PC-9 (cell line): ENCODE results near the gene PCDH12. TPM values are rescaled to one million over a fixed set of nuclear protein-coding genes. Genes with fewer than 3 reads are reported as not detected.

Experiments
- BruUV-seq: library from RNA; stranded (reverse); fragments of 400-500 nt; replicated peaks from 2 replicates; lab custom pipeline; 2021; lab: Mats Ljungman, UMichigan
- CTCF ChIA-PET: fragments of 300-600 bp; sonication (Branson Sonifier 250); formaldehyde crosslinking; loops from one replicate; lab custom pipeline; 2022; ENCODE audit warnings: antibody characterized with exemption; lab: Charles Lee
- POLR2A ChIA-PET: fragments of 300-600 bp; sonication (Branson Sonifier 250); formaldehyde crosslinking; loops from one replicate; lab custom pipeline; 2022; ENCODE audit warnings: antibody characterized with exemption; ENCODE audit not compliant: unreplicated experiment; lab: Charles Lee
- DNase-seq, 2 experiments: peaks; one replicate each; pipeline versions ENCODE4 v3.0.0 to v3.0.0-alpha.2; 2015 to 2022; ENCODE audit warnings: mixed read lengths in 1 of 2
- H2AFZ ChIP-seq: fragments of 200-600 bp; sonication (generic); 2 replicates; pipeline ENCODE4 v1.8.1; 2017; ENCODE audit warnings: antibody characterized with exemption
- H3F3A ChIP-seq: fragments of 200-600 bp; sonication (generic); 2 replicates; pipeline ENCODE4 v1.8.1; 2017; ENCODE audit warnings: antibody characterized with exemption, mild to moderate bottlenecking, low read depth; ENCODE audit not compliant: insufficient read depth
- H3K27ac ChIP-seq: fragments of 200-600 bp; sonication (generic); 2 replicates; pipeline ENCODE4 v1.6.1; 2016; ENCODE audit warnings: mixed run types
- H3K27me3 ChIP-seq: fragments of 200-600 bp; sonication (generic); 2 replicates; pipeline ENCODE4 v1.6.1; 2016; ENCODE audit warnings: low read depth, mixed run types; ENCODE audit not compliant: insufficient read depth
- H3K36me3 ChIP-seq: fragments of 200-600 bp; sonication (generic); 2 replicates; pipeline ENCODE4 v1.6.1; 2016; ENCODE audit warnings: low read depth, mixed run types
- H3K4me1 ChIP-seq: fragments of 200-600 bp; sonication (generic); replicated peaks from 2 replicates; pipeline ENCODE4 v1.6.1; 2016; ENCODE audit warnings: mixed run types; ENCODE audit not compliant: insufficient read depth
- H3K4me2 ChIP-seq: fragments of 200-600 bp; sonication (generic); 2 replicates; pipeline ENCODE4 v1.6.1; 2017; ENCODE audit warnings: mixed run types
- H3K4me3 ChIP-seq: fragments of 200-600 bp; sonication (generic); 2 replicates; pipeline ENCODE4 v1.6.1; 2016; ENCODE audit warnings: mixed run types
- H3K79me2 ChIP-seq: fragments of 200-600 bp; sonication (generic); 2 replicates; pipeline ENCODE4 v1.6.1; 2017; ENCODE audit warnings: low read depth, mixed run types
- H3K9me2 ChIP-seq: fragments of 200-600 bp; sonication (generic); 2 replicates; pipeline ENCODE4 v1.8.1; 2017; ENCODE audit warnings: mild to moderate bottlenecking; ENCODE audit not compliant: insufficient read depth
- H3K9me3 ChIP-seq: fragments of 200-600 bp; sonication (generic); 2 replicates; pipeline ENCODE4 v1.8.1; 2016; ENCODE audit warnings: low read depth; ENCODE audit not compliant: insufficient read depth
- H4K20me1 ChIP-seq: fragments of 200-600 bp; sonication (generic); 2 replicates; pipeline ENCODE4 v1.8.1; 2017; ENCODE audit not compliant: insufficient read depth
- EZH2 ChIP-seq: fragments of 200-600 bp; sonication (generic); IDR thresholded peaks from 2 replicates; pipeline ENCODE4 v1.8.0; 2017; ENCODE audit warnings: antibody characterized with exemption, low read depth
- intact Hi-C: fragments of 100-400 bp; cut with micrococcal nuclease; formaldehyde crosslinking; loops from one replicate; pipeline ENCODE4 v1.10.0; 2022; ENCODE audit not compliant: unreplicated experiment
- total RNA-seq: library from RNA; stranded (reverse); gene quantifications from 2 replicates; pipeline ENCODE4 v1.2.3, GENCODE V29; 2021
- TF ChIP-seq, protein P1 (sequence below): fragments of 200-600 bp; sonication (generic); conservative IDR thresholded peaks from 2 replicates; pipeline ENCODE4 v1.6.1; 2017; ENCODE audit warnings: mixed run types, antibody characterized with exemption, mild to moderate bottlenecking, moderate library complexity

The PCDH12 gene
- total RNA-seq, 1 experiment from 2014 or later: not detected

DNA sequence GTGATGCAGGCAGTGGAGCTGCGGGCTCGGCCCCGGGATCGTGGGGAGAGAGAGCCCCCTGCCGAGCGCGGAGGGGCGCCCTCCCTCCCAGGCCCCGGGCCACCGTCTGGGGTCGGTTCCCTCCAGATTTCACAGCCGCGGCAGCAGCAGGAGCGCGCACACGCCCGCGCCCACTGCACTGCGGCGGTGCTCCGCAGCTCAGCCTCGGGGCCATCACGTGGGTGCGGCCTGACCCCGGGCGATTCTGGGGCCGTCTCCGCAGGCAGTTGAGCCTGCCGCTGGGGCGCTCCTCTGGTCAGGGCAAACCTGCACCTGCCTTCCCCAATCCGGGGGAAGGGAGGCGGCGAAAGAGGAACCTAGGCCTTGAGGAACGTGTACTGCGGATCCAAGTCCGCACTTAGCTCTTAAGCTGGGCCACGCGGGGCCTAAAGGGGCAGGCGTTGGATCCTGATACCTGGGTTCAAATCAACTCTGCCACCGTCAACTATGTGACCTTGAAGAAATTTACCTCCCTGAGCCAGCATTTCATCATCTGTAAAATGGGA lies 43.7 kb downstream of the PCDH12 start:
- POLR2A ChIA-PET: no interaction called here
- H3K4me2 ChIP-seq: no peak overlapping the region
- no peaks in the 10 kb centered on the region for H4K20me1 ChIP-seq
- BruUV-seq: no TSS peak
- H3K4me1 ChIP-seq: 0 out of 2 replicates have a peak, but pooled peaks cover 8% of the 10 kb centered on the region
- 0 out of 2 replicates have a peak, but pooled peaks cover 5% of the 10 kb centered on the region for H3F3A ChIP-seq
- no peak overlapping the region for H3K4me3 ChIP-seq
- intact Hi-C loops: no loop called here
- H3K9me2 ChIP-seq: no peaks in the 10 kb centered on the region
- no peak overlapping the region for H2AFZ ChIP-seq
- no peaks in the 10 kb centered on the region for H3K79me2 ChIP-seq
- DNase-seq: no peak
- CTCF ChIA-PET: interaction anchor here (0.6 kb wide), 1 partner anchor 9 kb away, joined by 3 read pairs; no protein-coding TSS in a partner anchor
- no peak for TF ChIP-seq EZH2
- TF ChIP-seq, protein P1, sequence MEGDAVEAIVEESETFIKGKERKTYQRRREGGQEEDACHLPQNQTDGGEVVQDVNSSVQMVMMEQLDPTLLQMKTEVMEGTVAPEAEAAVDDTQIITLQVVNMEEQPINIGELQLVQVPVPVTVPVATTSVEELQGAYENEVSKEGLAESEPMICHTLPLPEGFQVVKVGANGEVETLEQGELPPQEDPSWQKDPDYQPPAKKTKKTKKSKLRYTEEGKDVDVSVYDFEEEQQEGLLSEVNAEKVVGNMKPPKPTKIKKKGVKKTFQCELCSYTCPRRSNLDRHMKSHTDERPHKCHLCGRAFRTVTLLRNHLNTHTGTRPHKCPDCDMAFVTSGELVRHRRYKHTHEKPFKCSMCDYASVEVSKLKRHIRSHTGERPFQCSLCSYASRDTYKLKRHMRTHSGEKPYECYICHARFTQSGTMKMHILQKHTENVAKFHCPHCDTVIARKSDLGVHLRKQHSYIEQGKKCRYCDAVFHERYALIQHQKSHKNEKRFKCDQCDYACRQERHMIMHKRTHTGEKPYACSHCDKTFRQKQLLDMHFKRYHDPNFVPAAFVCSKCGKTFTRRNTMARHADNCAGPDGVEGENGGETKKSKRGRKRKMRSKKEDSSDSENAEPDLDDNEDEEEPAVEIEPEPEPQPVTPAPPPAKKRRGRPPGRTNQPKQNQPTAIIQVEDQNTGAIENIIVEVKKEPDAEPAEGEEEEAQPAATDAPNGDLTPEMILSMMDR: no peak
- no peaks in the 10 kb centered on the region for H3K36me3 ChIP-seq
- no peak overlapping the region for H3K27ac ChIP-seq
- no peaks in the 10 kb centered on the region for H3K9me3 ChIP-seq
- no peaks in the 10 kb centered on the region for H3K27me3 ChIP-seq

DNA sequence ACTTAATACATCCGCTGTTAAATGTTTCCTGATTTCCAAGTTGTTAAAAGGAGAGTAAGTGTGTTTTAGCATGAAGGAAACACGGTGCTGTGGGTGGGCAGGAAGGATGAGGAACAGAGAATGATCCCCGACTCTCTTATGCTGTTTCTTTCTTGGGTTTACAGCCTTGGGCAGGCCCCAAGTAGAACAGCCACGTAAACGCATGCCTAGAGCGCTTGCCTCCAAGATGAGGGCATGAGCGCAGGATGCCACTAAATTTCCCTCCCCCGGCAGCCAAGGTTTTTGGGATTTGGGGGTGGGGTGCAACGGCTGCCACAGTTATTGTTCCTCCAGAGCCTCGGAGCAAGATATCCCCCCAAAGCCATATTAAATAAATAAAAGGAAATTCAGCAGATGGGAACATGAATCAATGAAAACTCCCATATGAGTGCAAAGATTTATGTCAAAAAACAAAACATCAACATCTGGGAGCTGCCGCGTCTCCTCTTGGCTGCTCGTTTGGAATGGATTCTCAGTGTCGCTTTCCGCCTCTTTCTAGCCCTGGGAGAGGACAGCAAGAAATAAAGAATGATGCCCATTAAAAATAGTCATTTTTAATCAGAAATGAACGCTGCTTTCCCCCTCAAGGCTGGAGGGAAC lies 44.3 kb downstream of the PCDH12 start:
- no peak overlapping the region for H3K27ac ChIP-seq
- no peaks in the 10 kb centered on the region for H3K27me3 ChIP-seq
- no peaks in the 10 kb centered on the region for H3K9me2 ChIP-seq
- DNase-seq: no peak
- H3K79me2 ChIP-seq: no peaks in the 10 kb centered on the region
- intact Hi-C loops: no loop called here
- no peak for TF ChIP-seq EZH2
- TF ChIP-seq, protein P1: no peak
- 0 out of 2 replicates have a peak, but pooled peaks cover 8% of the 10 kb centered on the region for H3K4me1 ChIP-seq
- POLR2A ChIA-PET: no interaction called here
- 0 out of 2 replicates have a peak, but pooled peaks cover 5% of the 10 kb centered on the region for H3F3A ChIP-seq
- H2AFZ ChIP-seq: no peak overlapping the region
- CTCF ChIA-PET: no interaction called here
- BruUV-seq: no TSS peak
- H3K4me2 ChIP-seq: no peak overlapping the region
- H3K9me3 ChIP-seq: no peaks in the 10 kb centered on the region
- H4K20me1 ChIP-seq: no peaks in the 10 kb centered on the region
- no peaks in the 10 kb centered on the region for H3K36me3 ChIP-seq
- H3K4me3 ChIP-seq: no peak overlapping the region

DNA sequence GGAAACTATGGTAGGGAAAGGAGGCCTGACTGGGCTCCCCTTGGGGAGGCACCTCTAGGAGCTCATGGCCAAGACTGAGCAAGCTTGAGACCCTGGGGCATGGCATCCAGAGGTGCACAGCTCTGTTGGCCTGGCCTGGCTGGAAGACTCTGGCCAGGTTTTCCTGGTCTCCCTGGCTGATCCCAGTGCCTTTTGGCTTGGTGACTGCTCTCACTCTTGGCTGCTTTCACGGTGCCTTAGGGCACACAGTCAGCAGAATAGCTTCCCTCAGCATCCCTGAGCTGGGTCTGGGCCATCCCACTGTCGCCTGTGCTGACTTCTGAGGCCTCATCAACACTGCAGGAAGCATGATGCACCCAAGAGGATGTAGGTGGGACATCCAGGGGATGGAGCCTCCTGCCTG lies 47.7 kb downstream of the PCDH12 start:
- Histone ChIP-seq H2AFZ (no peak overlapping the region), H3K36me3 (no peaks in the 10 kb centered on the region), H3K4me2 (no peak overlapping the region), H3K4me1 (no peaks in the 10 kb centered on the region), H3K9me3 (no peaks in the 10 kb centered on the region), H3K27me3 (no peaks in the 10 kb centered on the region), H3K4me3 (no peak overlapping the region), H3K27ac (no peak overlapping the region), H3F3A (0 out of 2 replicates have a peak, but pooled peaks cover 5% of the 10 kb centered on the region), H3K79me2 (no peaks in the 10 kb centered on the region), H3K9me2 (no peaks in the 10 kb centered on the region), H4K20me1 (no peaks in the 10 kb centered on the region)
- DNase-seq: peak in 1 of 2 experiments; percentile 77
- no TSS peak for BruUV-seq
- CTCF ChIA-PET: no interaction called here
- TF ChIP-seq EZH2: no peak
- TF ChIP-seq, protein P1: no peak
- intact Hi-C loops: no loop called here
- POLR2A ChIA-PET: interaction anchor here (0.5 to 0.6 kb wide), 2 partner anchors 189 to 273 kb away, joined by 3 read pairs; partner anchors contain the start of genes HDAC3 and RELL2
